Osteoblast (primary cell): ENCODE results near the gene PPP1R9B. TPM values are rescaled to one million over a fixed set of nuclear protein-coding genes. Genes with fewer than 3 reads are reported as not detected.

Experiments used
- DNase-seq: peaks from one replicate; pipeline ENCODE4 v3.0.0; 2011; ENCODE audit warnings: low spot score, mixed read lengths; ENCODE audit not compliant: insufficient read length; ENCODE audit errors: missing footprints
- H2AFZ ChIP-seq: 2 replicates; pipeline ENCODE4 v1.6.0; 2011; ENCODE audit warnings: mild to moderate bottlenecking, low read length
- H3K27ac ChIP-seq: 2 replicates; pipeline ENCODE4 v1.5.1; 2011; ENCODE audit warnings: mild to moderate bottlenecking, low read depth, low read length, moderate library complexity
- H3K27me3 ChIP-seq: 2 replicates; pipeline ENCODE4 v1.6.0; 2012; ENCODE audit warnings: mild to moderate bottlenecking, control low read depth, inconsistent platforms, low read length, moderate library complexity; ENCODE audit not compliant: insufficient read depth
- H3K36me3 ChIP-seq: 2 replicates; pipeline ENCODE4 v1.5.1; 2011; ENCODE audit warnings: mild to moderate bottlenecking, low read length, control low read depth, moderate library complexity; ENCODE audit not compliant: insufficient read depth
- H3K4me1 ChIP-seq: 2 replicates; pipeline ENCODE4 v1.5.1; 2011; ENCODE audit warnings: mild to moderate bottlenecking, low read length, control low read depth, moderate library complexity; ENCODE audit not compliant: insufficient read depth
- H3K4me2 ChIP-seq: 2 replicates; pipeline ENCODE4 v1.6.0; 2011; ENCODE audit warnings: mild to moderate bottlenecking, low read length; ENCODE audit not compliant: insufficient read depth
- H3K4me3 ChIP-seq: fragments of 200-600 bp; sonication (generic); 3 replicates; pipeline ENCODE4 v1.5.1; 2012; ENCODE audit warnings: mild to moderate bottlenecking, low read length, inconsistent platforms; ENCODE audit not compliant: insufficient read depth
- H3K79me2 ChIP-seq: 2 replicates; pipeline ENCODE4 v1.6.0; 2012; ENCODE audit warnings: mild to moderate bottlenecking, low read length, control low read depth, inconsistent platforms; ENCODE audit not compliant: insufficient read depth
- H3K9me3 ChIP-seq: 2 replicates; pipeline ENCODE4 v1.5.1; 2011; ENCODE audit warnings: low read depth, low read length, control low read depth
- H4K20me1 ChIP-seq: 2 replicates; pipeline ENCODE4 v1.6.0; 2012; ENCODE audit warnings: mild to moderate bottlenecking, low read length, control low read depth; ENCODE audit not compliant: insufficient read depth
- total RNA-seq: library from RNA; depleted of rRNA; stranded (reverse); fragments of >200 nt; gene quantifications from 2 replicates; pipeline ENCODE4 v1.2.3, GENCODE V29; 2012
- TF ChIP-seq, protein P1 (sequence below): IDR thresholded peaks from 2 replicates; pipeline ENCODE4 v1.5.1; 2011; ENCODE audit warnings: mild to moderate bottlenecking, low read depth, low read length, moderate library complexity; ENCODE audit errors: extremely low read depth

The PPP1R9B gene
- total RNA-seq, 1 donor: 48.9 TPM

DNA sequence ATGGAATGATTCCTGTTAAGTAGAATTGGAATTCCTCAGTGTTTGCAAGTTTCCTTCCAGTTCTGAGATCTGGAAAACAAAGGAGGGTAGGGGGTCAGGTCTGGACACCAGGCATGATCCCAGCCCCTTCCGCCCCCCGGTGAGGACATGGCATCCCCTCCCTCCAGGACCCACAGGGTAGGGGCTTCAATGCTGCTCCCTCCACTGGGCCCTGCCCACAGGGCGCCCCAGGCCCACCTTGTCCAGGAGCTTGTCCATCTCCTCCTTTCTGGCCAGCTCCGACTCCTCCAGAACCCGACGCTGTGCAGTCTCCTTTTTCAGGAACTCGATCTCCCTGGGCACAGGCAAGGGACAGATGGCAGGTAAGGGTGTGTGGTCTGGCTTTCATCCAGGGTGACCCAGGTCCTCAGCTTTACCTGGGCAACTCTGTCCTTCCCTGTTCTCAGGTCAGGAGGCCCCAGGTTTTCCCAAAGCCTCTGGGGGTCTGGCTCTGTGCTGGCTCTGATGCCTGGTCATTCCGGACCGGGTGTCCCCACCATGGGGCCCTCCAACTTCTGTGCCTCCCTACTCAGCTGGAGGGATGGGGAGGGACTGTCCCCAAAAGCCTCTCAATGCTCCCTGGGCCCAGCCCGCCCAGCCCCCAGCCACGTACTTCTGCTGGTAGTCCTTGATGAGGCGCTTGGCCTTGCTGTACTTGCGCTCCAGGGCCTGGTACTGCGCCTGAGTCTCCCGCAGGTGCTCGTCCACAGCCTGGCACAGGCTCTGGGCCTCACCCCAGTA, 15.0 kb downstream of the PPP1R9B start:
- H3K27ac ChIP-seq: no peak overlapping the region
- no peak overlapping the region for H3K4me3 ChIP-seq
- no peak overlapping the region for H2AFZ ChIP-seq
- TF ChIP-seq, protein P1, sequence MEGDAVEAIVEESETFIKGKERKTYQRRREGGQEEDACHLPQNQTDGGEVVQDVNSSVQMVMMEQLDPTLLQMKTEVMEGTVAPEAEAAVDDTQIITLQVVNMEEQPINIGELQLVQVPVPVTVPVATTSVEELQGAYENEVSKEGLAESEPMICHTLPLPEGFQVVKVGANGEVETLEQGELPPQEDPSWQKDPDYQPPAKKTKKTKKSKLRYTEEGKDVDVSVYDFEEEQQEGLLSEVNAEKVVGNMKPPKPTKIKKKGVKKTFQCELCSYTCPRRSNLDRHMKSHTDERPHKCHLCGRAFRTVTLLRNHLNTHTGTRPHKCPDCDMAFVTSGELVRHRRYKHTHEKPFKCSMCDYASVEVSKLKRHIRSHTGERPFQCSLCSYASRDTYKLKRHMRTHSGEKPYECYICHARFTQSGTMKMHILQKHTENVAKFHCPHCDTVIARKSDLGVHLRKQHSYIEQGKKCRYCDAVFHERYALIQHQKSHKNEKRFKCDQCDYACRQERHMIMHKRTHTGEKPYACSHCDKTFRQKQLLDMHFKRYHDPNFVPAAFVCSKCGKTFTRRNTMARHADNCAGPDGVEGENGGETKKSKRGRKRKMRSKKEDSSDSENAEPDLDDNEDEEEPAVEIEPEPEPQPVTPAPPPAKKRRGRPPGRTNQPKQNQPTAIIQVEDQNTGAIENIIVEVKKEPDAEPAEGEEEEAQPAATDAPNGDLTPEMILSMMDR: no peak
- no peak for DNase-seq
- no peak overlapping the region for H3K4me2 ChIP-seq
- peaks cover 24% of the 10 kb centered on the region for H3K79me2 ChIP-seq
- H3K36me3 ChIP-seq: peaks cover 54% of the 10 kb centered on the region
- no peaks in the 10 kb centered on the region for H3K9me3 ChIP-seq
- H3K27me3 ChIP-seq: no peaks in the 10 kb centered on the region
- H4K20me1 ChIP-seq: peaks cover 58% of the 10 kb centered on the region
- H3K4me1 ChIP-seq: peaks cover 21% of the 10 kb centered on the region

- no peak overlapping the region for H3K27ac ChIP-seq
- peaks cover 16% of the 10 kb centered on the region for H3K79me2 ChIP-seq
- peak; percentile 94 for DNase-seq
- H3K4me2 ChIP-seq: no peak overlapping the region
- H3K27me3 ChIP-seq: no peaks in the 10 kb centered on the region
- H4K20me1 ChIP-seq: peaks cover 48% of the 10 kb centered on the region
- no peaks in the 10 kb centered on the region for H3K9me3 ChIP-seq
- TF ChIP-seq, protein P1: peak; percentile 6
- H3K4me3 ChIP-seq: no peak overlapping the region
- peaks cover 21% of the 10 kb centered on the region for H3K4me1 ChIP-seq
- peaks cover 47% of the 10 kb centered on the region for H3K36me3 ChIP-seq
- H2AFZ ChIP-seq: no peak overlapping the region
Measured at GRCh38 chr17:50134206-50135110, 16.0 kb downstream of the PPP1R9B start.

DNA sequence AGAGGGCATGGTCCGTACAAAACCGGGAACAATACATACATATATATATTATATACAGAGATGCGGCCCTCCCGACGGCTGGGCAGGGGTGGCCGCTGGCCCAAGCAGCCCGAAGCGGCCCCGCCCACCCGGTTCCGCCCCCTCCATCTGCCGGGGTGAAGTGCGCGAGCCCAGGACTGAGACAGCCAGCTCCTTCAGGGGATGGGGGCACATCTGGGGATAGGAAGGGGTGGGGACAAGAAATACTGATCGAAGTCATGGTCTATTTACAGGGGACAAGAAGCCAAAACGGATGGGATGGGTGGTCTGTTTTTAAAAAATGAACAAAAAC, 16.7 kb downstream of the PPP1R9B start:
- no peak overlapping the region for H3K4me3 ChIP-seq
- no peaks in the 10 kb centered on the region for H3K27me3 ChIP-seq
- H3K4me2 ChIP-seq: no peak overlapping the region
- H2AFZ ChIP-seq: no peak overlapping the region
- H3K4me1 ChIP-seq: peaks cover 21% of the 10 kb centered on the region
- H3K79me2 ChIP-seq: peaks cover 10% of the 10 kb centered on the region
- no peak overlapping the region for H3K27ac ChIP-seq
- peaks cover 41% of the 10 kb centered on the region for H4K20me1 ChIP-seq
- no peaks in the 10 kb centered on the region for H3K9me3 ChIP-seq
- H3K36me3 ChIP-seq: peaks cover 40% of the 10 kb centered on the region
- peak; percentile 90 for DNase-seq
- TF ChIP-seq, protein P1: no peak
